H9 (cell line): ENCODE data around the gene ERF. TPM values are rescaled to one million over a fixed set of nuclear protein-coding genes. Genes with fewer than 3 reads are reported as not detected.
A peak's percentile ranks its signal among the peaks of the same experiment; 100 is the strongest.

Experiments
- DNase-seq: peaks from one replicate; pipeline ENCODE4 v3.0.0-alpha.2; 2017
- H2AFZ ChIP-seq: one replicate; pipeline ENCODE4 v1.6.1; 2013; ENCODE audit warnings: mild to moderate bottlenecking, low read length, control low read depth, moderate library complexity
- H2AK5ac ChIP-seq: 2 replicates; pipeline ENCODE4 v1.6.1; 2013; ENCODE audit warnings: low read length, control low read depth, mixed read lengths; ENCODE audit not compliant: insufficient read length
- H2BK120ac ChIP-seq: one replicate; pipeline ENCODE4 v1.6.1; 2013; ENCODE audit warnings: low read depth, mild to moderate bottlenecking, low read length, control low read depth, inconsistent platforms; ENCODE audit not compliant: poor library complexity, severe bottlenecking
- H2BK12ac ChIP-seq: 2 replicates; pipeline ENCODE4 v1.6.1; 2013; ENCODE audit warnings: low read length, control low read depth, mixed read lengths, low read depth; ENCODE audit not compliant: insufficient read length
- H2BK15ac ChIP-seq: 2 replicates; pipeline ENCODE4 v1.6.1; 2013; ENCODE audit warnings: low read depth, low read length, control low read depth
- H2BK20ac ChIP-seq: one replicate; pipeline ENCODE4 v1.6.1; 2013; ENCODE audit warnings: low read depth, mild to moderate bottlenecking, low read length, control low read depth, inconsistent platforms; ENCODE audit not compliant: poor library complexity, severe bottlenecking
- H2BK5ac ChIP-seq: 2 replicates; pipeline ENCODE4 v1.6.1; 2013; ENCODE audit warnings: low read length, control low read depth, mixed read lengths; ENCODE audit not compliant: insufficient read length
- H3K14ac ChIP-seq: 2 replicates; pipeline ENCODE4 v1.6.1; 2013; ENCODE audit warnings: low read length, control low read depth; ENCODE audit not compliant: insufficient read depth
- H3K18ac ChIP-seq: 2 replicates; pipeline ENCODE4 v1.6.1; 2013; ENCODE audit warnings: low read depth, mild to moderate bottlenecking, mixed read lengths, low read length, control low read depth; ENCODE audit not compliant: insufficient read length
- H3K23ac ChIP-seq: 2 replicates; pipeline ENCODE4 v1.6.1; 2013; ENCODE audit warnings: low read length, control low read depth, mixed read lengths, low read depth; ENCODE audit not compliant: insufficient read length
- H3K23me2 ChIP-seq: 2 replicates; pipeline ENCODE4 v1.6.1; 2013; ENCODE audit warnings: low read depth, mild to moderate bottlenecking, mixed read lengths, low read length, control low read depth; ENCODE audit not compliant: insufficient read length, poor library complexity, severe bottlenecking
- H3K27ac ChIP-seq: 2 replicates; pipeline ENCODE4 v1.5.1; 2013; ENCODE audit warnings: low read length, control low read depth, mixed read lengths, low read depth; ENCODE audit not compliant: insufficient read length
- H3K27me3 ChIP-seq: 2 replicates; pipeline ENCODE4 v1.6.1; 2013; ENCODE audit warnings: low read length, control low read depth, inconsistent platforms; ENCODE audit not compliant: insufficient read depth
- H3K4ac ChIP-seq: 2 replicates; pipeline ENCODE4 v1.6.1; 2013; ENCODE audit warnings: low read depth, mild to moderate bottlenecking, control low read depth, inconsistent platforms, low read length, moderate library complexity
- H3K4me1 ChIP-seq: 2 replicates; pipeline ENCODE4 v1.6.1; 2013; ENCODE audit warnings: low read length, control low read depth, inconsistent platforms; ENCODE audit not compliant: insufficient read depth
- H3K4me2 ChIP-seq: 2 replicates; pipeline ENCODE4 v1.6.1; 2013; ENCODE audit warnings: low read length, control low read depth, mixed read lengths; ENCODE audit not compliant: insufficient read length, insufficient read depth
- H3K56ac ChIP-seq: 2 replicates; pipeline ENCODE4 v1.6.1; 2013; ENCODE audit warnings: low read depth, mild to moderate bottlenecking, mixed read lengths, low read length, control low read depth; ENCODE audit not compliant: insufficient read length
- H3K79me1 ChIP-seq: 2 replicates; pipeline ENCODE4 v1.6.1; 2013; ENCODE audit warnings: low read depth, mild to moderate bottlenecking, moderate library complexity, low read length, control low read depth, inconsistent platforms; ENCODE audit not compliant: insufficient read depth, poor library complexity, severe bottlenecking
- H3K79me2 ChIP-seq: 2 replicates; pipeline ENCODE4 v1.6.1; 2013; ENCODE audit warnings: low read length, control low read depth, inconsistent platforms; ENCODE audit not compliant: insufficient read depth
- H3K9ac ChIP-seq: 2 replicates; pipeline ENCODE4 v1.6.1; 2013; ENCODE audit warnings: low read length, control low read depth, mixed read lengths; ENCODE audit not compliant: insufficient read length; ENCODE audit errors: extremely low read depth
- H3K9me3 ChIP-seq: one replicate; pipeline ENCODE4 v1.6.1; 2013; ENCODE audit warnings: low read depth, low read length, inconsistent platforms; ENCODE audit not compliant: control insufficient read depth
- H3T11ph ChIP-seq: one replicate; pipeline ENCODE4 v1.6.1; 2013; ENCODE audit warnings: mild to moderate bottlenecking, low read length, control low read depth, inconsistent platforms
- H4K20me1 ChIP-seq: one replicate; pipeline ENCODE4 v1.6.1; 2013; ENCODE audit not compliant: control insufficient read depth, insufficient read length, insufficient read depth
- H4K5ac ChIP-seq: 2 replicates; pipeline ENCODE4 v1.6.1; 2013; ENCODE audit warnings: low read depth, mild to moderate bottlenecking, mixed read lengths, low read length, control low read depth; ENCODE audit not compliant: insufficient read length
- H4K8ac ChIP-seq: replicated peaks from 2 replicates; pipeline ENCODE4 v1.6.1; 2013; ENCODE audit warnings: low read length, control low read depth, mixed read lengths, low read depth; ENCODE audit not compliant: insufficient read length
- H4K91ac ChIP-seq: 2 replicates; pipeline ENCODE4 v1.6.1; 2013; ENCODE audit warnings: low read depth, mild to moderate bottlenecking, moderate library complexity, mixed read lengths, low read length, control low read depth; ENCODE audit not compliant: insufficient read length
- H3K27ac Mint-ChIP-seq, 3 experiments: 2 replicates in 2 of 3; 3 replicates in 1 of 3; pipeline ENCODE4 v1.8.0; 2020 to 2021; ENCODE audit warnings: mixed read lengths in 3 of 3, mild to moderate bottlenecking in 1 of 3, moderate library complexity in 1 of 3
- H3K27me3 Mint-ChIP-seq: 2 replicates; pipeline ENCODE4 v1.8.0; 2021; ENCODE audit warnings: low read depth, mild to moderate bottlenecking, moderate library complexity, mixed read lengths
- H3K36me3 Mint-ChIP-seq, 3 experiments: 2 replicates in 2 of 3; 3 replicates in 1 of 3; pipeline ENCODE4 v1.8.0; 2020 to 2021; ENCODE audit warnings: low read depth in 3 of 3, mixed read lengths in 3 of 3; ENCODE audit not compliant: insufficient read depth in 1 of 3
- H3K4me1 Mint-ChIP-seq, 2 experiments: 2 replicates each; pipeline ENCODE4 v1.8.0; 2020; ENCODE audit warnings: mixed read lengths in 2 of 2
- H3K4me3 Mint-ChIP-seq, 2 experiments: 2 replicates in 1 of 2; 3 replicates in 1 of 2; pipeline ENCODE4 v1.8.0; 2020 to 2021; ENCODE audit warnings: mild to moderate bottlenecking in 2 of 2, mixed read lengths in 2 of 2, moderate library complexity in 1 of 2
- H3K9me3 Mint-ChIP-seq, 2 experiments: 2 replicates in 1 of 2; 3 replicates in 1 of 2; pipeline ENCODE4 v1.8.0; 2020; ENCODE audit warnings: mild to moderate bottlenecking in 2 of 2, mixed read lengths in 2 of 2, moderate library complexity in 1 of 2
- CTCF ChIP-seq: fragments of 200-600 bp; sonication (generic); conservative IDR thresholded peaks from 3 replicates; pipeline ENCODE4 v1.8.0; 2021; ENCODE audit warnings: antibody characterized with exemption, mild to moderate bottlenecking
- WGBS: extraction: QIAGEN DNeasy Blood & Tissue Kit; methylation state at CpG from one replicate; pipeline ENCODE4 v1.1.7; 2013; ENCODE audit warnings: missing lambda C conversion rate, low lambda C conversion rate, mixed read lengths; ENCODE audit not compliant: insufficient read length; ENCODE audit errors: extremely low coverage; 5-methylcytosine and 5-hydroxymethylcytosine counted together
- total RNA-seq: library from RNA; stranded (reverse); gene quantifications from 2 replicates; pipeline ENCODE4 v1.2.1, GENCODE V29; 2021

The ERF gene
- total RNA-seq, 1 experiment from 2014 or later: 126 TPM

GRCh38 chr19:42199440-42200115 lies 55.4 kb downstream of the ERF start:
- no CpG with 5 or more reads among the region's 32 CpGs for WGBS
- Histone ChIP-seq H3K23ac (no peak overlapping the region), H3K23me2 (peaks cover 2% of the 10 kb centered on the region), H3K4me1 (peaks cover 4% of the 10 kb centered on the region; the same call in 1 of the 2 replicates), H4K91ac (no peak overlapping the region), H4K20me1 (no peaks in the 10 kb centered on the region), H3K56ac (no peak overlapping the region), H3K4ac (no peak overlapping the region), H2AK5ac (no peak overlapping the region), H3K4me2 (no peak overlapping the region), H2BK15ac (no peak overlapping the region), H3K79me2 (peaks cover 6% of the 10 kb centered on the region; the same call in 1 of the 2 replicates), H3K9ac (no peak overlapping the region), H3K27me3 (no peaks in the 10 kb centered on the region), H2BK20ac (no peak overlapping the region), H3K9me3 (no peaks in the 10 kb centered on the region), H3K14ac (no peak overlapping the region), H3T11ph (no peak overlapping the region), H4K8ac (no peak overlapping the region), H3K79me1 (peaks cover 4% of the 10 kb centered on the region), H2BK120ac (no peak overlapping the region), H3K18ac (no peak overlapping the region), H3K27ac (no peak overlapping the region), H2BK5ac (no peak overlapping the region), H4K5ac (no peak overlapping the region), H2BK12ac (no peak overlapping the region), H2AFZ (no peak overlapping the region)
- DNase-seq: peak; percentile 84
- TF ChIP-seq CTCF: peak; percentile 44; the same call in 2 of the 3 replicates
- H3K9me3 Mint-ChIP-seq: no peaks in the 10 kb centered on the region; a peak in 1 of 5 replicates
- H3K36me3 Mint-ChIP-seq: peaks cover 46 to 80% (median 76%) of the 10 kb centered on the region in 3 experiments
- H3K27ac Mint-ChIP-seq: peak overlapping the region in 2 of 3 experiments; percentile 68 to 78; a peak in 4 of 7 replicates
- peaks cover 6% of the 10 kb centered on the region for H3K27me3 Mint-ChIP-seq
- H3K4me3 Mint-ChIP-seq: peak overlapping the region in 1 of 2 experiments; percentile 12; a peak in 1 of 5 replicates
- peaks cover 31 to 50% of the 10 kb centered on the region in 2 experiments for H3K4me1 Mint-ChIP-seq
